ENCODE results near the gene INA. TPM values are rescaled to one million over a fixed set of nuclear protein-coding genes. Genes with fewer than 3 reads are reported as not detected.

The INA gene
- total RNA-seq, 1 donor from 2014 or later: 0.78 TPM

- no peaks in the 10 kb centered on the region for H3K9me3 Mint-ChIP-seq
- no peaks in the 10 kb centered on the region for H3K4me1 Mint-ChIP-seq (ENCODE audit: low read depth)
- no peak overlapping the region for H3K4me3 Mint-ChIP-seq (ENCODE audit: low read depth)
- intact Hi-C loops (cut with micrococcal nuclease): no loop called here
- peaks cover 30% of the 10 kb centered on the region for H3K36me3 Mint-ChIP-seq (ENCODE audit: low read depth)
- H3K27me3 Mint-ChIP-seq (ENCODE audit: low read depth): no peaks in the 10 kb centered on the region
- DNase-seq (ENCODE audit: low spot score): no peak
- no peak overlapping the region for H3K27ac Mint-ChIP-seq
These were observed 57.1 kb downstream of the INA start for GRCh38 chr10:103333934-103334520.

GRCh38 chr10:103334567-103334966 is 57.6 kb downstream of the INA start:
- intact Hi-C loops (cut with micrococcal nuclease): no loop called here
- H3K27me3 Mint-ChIP-seq (ENCODE audit: low read depth): no peaks in the 10 kb centered on the region
- H3K36me3 Mint-ChIP-seq (ENCODE audit: low read depth): peaks cover 30% of the 10 kb centered on the region
- H3K4me1 Mint-ChIP-seq (ENCODE audit: low read depth): no peaks in the 10 kb centered on the region
- no peak overlapping the region for H3K27ac Mint-ChIP-seq
- DNase-seq (ENCODE audit: low spot score): no peak
- H3K9me3 Mint-ChIP-seq: no peaks in the 10 kb centered on the region
- no peak overlapping the region for H3K4me3 Mint-ChIP-seq (ENCODE audit: low read depth)

- intact Hi-C loops (cut with micrococcal nuclease): no loop called here
- Mint-ChIP-seq H3K36me3 (ENCODE audit: low read depth) (peaks cover 30% of the 10 kb centered on the region), H3K27me3 (ENCODE audit: low read depth) (no peaks in the 10 kb centered on the region), H3K4me1 (ENCODE audit: low read depth) (no peaks in the 10 kb centered on the region), H3K9me3 (no peaks in the 10 kb centered on the region), H3K27ac (no peak overlapping the region), H3K4me3 (ENCODE audit: low read depth) (no peak overlapping the region)
- no peak for DNase-seq (ENCODE audit: low spot score)
These were observed 59.4 kb downstream of the INA start for GRCh38 chr10:103336370-103336769.

Other genes with a start within 250 kb of the INA start
- 58.1 and 60.6 TPM in 2 replicates for gene NT5C2, start 83.9 kb upstream of the INA start, total RNA-seq
- not detected in 2 replicates for gene RPEL1, start 31.3 kb upstream of the INA start, total RNA-seq
- gene PCGF6, start 74.0 kb downstream of the INA start, total RNA-seq: 16.8 and 17.7 TPM in 2 replicates
- gene TAF5, start 90.8 kb downstream of the INA start, total RNA-seq: 9.5 and 10.7 TPM in 2 replicates
- gene ATP5MK, start 119.3 kb downstream of the INA start, total RNA-seq: 476 and 483 TPM in 2 replicates
- gene PDCD11, start 119.5 kb downstream of the INA start, total RNA-seq: 79.4 and 81.6 TPM in 2 replicates
- 20.3 and 21.1 TPM in 2 replicates for gene CALHM2, start 175.2 kb downstream of the INA start, total RNA-seq
- 0.09 TPM in 1 of 2 replicates, not detected in the other for gene CALHM1, start 181.8 kb downstream of the INA start, total RNA-seq
- gene CALHM3, start 202.1 kb downstream of the INA start, total RNA-seq: not detected in 2 replicates
- 1.7 and 2.2 TPM in 2 replicates for gene NEURL1, start 216.6 kb downstream of the INA start, total RNA-seq

Data from activated T-helper 2 cell treated with anti-CD3 and anti-CD28 coated beads, Interferon-gamma antibody, Interleukin-2, Interleukin-4, amounts not matched to agents 10 μg/mL and 5 μg/mL and 100 μg/mL, durations not matched to agents 14 hours and 24 hours and 36 hours (primary cell).